HT-29 (cell line): ENCODE data around the gene PEPD. TPM values are rescaled to one million over a fixed set of nuclear protein-coding genes. Genes with fewer than 3 reads are reported as not detected.

ENCODE experiments used
- DNase-seq: peaks from one replicate; pipeline ENCODE4 v3.0.0-alpha.2; 2015; ENCODE audit warnings: low spot score
- total RNA-seq: library from RNA; depleted of rRNA; stranded (reverse); fragments of >200 nt; shearing (Covaris generic); gene quantifications from 2 replicates; pipeline ENCODE4 v1.2.3, GENCODE V29; 2014

PEPD gene
- total RNA-seq, 1 experiment from 2014 or later = 66.1 TPM

DNA sequence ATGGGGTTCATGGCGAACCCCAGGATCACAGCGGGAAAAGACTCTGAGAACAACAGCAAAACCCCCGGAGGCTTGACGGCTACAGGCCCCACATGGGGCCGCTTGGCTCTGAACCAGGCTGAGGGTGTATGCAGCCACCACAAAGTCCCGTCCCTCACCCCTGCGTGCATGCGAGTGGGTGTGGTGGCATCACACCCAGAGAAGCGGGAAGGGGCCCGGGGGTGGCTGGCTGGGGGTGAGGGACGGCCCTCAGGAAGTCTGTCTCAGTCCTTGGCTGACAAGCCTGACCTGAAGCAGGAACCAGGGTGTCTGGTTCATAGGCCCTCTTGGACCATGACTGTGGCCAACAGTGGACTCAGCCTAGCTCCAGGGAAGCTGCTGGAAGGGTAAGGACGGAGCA lies 113.9 kb downstream of the PEPD start:
- no peak for DNase-seq

DNA sequence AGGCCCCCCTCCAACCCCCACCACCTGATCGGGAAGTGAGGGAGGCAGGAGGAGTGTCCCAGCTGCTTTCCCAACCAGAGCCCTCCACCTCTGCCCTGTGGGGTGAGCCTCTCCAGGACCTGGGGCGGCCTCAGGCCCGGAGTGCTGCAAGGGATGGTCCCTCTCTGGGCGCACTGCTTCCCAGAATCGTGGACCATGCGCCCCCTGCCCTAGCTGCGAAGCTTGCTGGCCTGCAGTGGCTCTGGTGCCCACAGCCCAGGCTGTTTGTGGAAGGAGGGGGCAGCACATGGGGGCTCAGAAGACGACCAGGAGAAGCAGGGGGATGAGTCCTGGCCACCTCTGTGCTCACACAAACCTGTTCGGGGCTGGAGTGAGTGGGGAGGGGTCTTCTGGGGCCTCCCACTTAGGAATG lies 114.4 kb downstream of the PEPD start:
- DNase-seq = no peak

DNA sequence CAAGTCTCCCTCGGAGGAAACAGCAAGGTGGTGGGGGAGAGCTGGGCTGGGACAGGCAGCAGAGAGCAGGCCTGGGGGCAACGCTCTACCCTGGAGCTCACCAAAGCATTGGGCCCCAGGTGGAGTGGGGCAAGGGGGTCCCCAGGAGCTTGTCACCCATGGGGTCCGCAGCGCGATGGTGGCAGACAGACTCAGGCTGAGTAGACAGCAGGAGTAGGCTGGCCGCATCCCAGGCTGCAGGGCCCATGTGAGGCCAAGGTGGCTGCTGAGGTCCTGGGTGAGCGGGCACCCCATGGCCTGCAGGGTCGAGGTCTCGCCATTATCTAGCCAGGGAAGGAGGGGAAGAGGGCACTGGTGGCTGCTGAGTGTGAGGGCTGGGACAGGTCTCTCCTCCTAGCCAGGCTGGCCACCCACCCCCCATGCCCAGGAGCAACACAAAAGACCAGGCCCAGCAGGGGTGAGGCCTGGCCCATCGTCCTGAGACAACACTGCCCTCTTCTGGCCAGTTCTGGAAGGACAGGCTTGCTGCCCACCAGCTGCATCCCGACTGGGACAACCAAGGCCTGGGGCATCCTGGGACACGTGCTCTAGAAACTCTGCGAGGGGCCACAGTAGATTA lies 115.0 kb downstream of the PEPD start:
- DNase-seq = peak; percentile 90

DNA sequence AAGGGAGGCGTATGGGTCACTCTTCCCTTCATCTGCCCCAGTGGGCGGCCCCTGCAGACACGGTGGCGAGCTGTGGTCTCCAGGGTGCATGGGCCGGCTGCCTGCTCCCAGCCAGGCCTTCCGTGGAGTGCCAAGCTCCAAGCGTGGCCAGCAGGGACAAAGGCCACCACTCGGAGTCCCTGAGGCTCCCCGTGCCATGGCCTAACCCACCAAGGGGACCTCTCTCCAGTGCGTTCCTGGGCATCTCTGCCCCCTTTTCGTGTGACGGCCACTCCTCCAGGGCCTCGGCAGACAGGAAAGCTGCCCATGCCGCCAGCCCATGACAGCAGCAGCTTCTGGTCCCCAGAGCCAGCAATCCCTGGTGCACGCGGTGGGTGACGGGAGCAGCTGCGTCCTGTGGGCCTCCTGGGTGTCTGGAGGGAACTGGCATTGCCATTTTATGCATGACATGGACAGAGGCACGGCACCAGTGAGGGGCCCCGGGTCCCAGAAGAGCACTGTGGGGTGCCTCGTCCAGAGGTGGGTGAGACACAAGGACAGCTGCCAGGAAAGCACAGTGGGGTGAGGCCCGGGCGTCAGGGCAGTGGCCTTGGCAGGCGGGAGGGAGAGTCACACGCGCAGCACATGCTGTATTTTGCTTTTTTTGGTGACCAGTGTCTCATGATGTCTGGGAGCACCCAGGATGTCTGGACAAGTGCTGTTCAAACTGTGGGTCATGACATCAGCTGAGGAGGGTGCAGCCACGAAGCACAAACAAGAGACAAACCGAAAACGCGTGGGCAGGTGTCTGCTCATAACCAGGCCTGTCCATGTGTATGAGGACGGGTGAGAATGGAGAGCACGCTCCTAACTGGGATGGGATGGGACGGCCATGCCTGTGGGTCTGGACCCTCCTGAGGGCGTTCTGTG lies 115.8 kb downstream of the PEPD start:
- DNase-seq = no peak

DNA sequence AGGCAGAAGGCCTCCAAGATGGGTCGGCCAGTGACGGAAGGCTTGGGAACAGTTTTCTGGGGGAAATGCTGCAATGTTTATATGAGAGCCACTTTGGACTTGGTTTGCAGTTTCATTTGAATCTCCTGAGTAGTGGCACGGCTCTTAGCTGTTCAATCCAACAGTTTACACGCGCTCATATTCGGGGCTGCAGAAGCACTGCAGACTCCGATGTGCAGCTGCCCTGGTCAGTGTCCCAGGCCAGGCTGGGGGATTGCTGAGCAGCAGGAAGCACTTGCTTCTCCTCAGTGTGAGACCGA lies 116.4 kb downstream of the PEPD start:
- DNase-seq = no peak

DNA sequence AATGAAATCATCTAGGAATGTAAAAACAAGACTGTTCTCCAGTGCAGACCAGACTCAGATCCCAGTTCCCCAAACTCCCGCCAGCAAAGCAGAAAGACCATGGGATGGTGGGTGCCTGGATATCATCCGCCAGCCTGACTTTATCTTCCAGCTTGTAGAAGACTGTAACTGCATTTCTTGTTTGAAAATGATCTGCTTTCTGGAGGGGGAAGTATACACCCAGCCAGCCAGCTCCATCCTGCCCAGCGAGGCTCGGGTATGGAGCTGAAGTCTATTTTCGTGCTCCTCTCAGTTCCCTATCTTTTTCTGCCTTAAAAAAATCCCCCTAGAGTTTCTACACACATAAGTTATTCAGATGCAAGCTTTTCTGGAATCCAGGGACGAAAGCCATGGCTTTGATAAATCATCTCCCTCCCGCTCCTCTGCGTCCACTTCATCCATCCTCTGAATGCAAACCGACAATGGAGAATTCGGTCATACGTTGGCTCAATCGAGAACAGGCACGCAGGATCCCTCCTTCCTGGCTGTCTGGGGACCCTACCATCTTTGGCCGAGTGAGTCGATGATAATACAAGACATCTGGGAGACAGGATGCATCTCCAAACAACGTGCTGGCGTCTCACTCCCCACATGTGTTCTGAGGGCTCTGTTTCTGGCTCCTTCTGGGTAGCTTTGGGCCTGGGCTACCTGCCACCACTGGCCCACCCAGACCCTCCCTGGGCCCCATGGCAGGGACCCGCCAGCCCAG lies 116.9 kb downstream of the PEPD start:
- DNase-seq = no peak

DNA sequence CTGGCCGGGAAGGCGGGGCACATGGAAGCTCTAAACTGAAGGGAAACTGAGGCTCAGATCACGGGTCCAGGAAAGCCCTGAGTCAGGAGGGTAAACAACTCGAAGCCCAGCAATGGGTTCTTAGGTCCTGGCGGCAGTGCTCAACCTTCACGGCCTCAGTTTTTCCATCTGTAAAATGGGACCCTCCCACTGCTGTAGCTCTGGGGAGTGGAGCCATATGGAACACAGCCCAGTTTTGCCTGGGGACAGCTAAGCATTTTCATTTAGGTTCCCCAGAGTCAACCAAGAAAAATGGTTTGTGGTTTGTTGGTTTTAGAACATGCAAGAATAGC lies 117.7 kb downstream of the PEPD start:
- no peak for DNase-seq

DNA sequence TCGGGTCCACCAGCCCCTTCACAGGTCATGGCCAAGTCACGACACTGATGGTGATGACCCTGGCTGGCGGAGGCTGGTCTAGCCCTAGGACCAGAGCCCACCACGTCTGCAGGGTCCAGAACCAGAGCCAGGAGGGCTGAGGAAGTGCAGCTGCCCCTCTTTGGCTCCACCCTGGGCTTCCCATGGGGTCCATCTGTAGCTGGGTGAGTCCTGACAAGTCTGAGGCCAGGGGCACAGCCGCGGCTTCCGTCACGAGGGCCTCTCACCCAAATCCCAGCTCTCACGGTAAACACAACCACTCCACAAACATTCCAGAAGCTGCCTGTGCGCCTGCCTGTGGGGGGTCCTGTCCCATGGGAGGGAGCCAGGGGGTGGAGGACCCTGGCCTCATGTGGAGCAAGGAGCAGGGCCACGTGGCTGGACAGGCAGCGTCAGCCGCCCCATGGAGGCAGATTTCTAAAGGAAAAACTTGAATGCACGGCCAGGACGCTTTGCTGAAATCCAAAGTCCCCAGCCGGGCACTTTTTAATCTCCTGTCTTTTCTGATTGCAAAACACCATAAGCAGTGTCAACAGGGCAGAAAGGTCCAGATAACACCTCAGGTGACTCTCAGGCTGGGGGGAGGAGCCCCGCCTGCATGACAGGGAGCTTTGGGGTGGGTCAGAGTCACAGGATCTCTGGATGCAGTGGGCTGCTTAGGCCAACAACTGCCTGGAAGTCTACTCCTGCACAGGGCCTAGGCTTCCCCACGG lies 118.2 kb downstream of the PEPD start:
- DNase-seq = no peak

DNA sequence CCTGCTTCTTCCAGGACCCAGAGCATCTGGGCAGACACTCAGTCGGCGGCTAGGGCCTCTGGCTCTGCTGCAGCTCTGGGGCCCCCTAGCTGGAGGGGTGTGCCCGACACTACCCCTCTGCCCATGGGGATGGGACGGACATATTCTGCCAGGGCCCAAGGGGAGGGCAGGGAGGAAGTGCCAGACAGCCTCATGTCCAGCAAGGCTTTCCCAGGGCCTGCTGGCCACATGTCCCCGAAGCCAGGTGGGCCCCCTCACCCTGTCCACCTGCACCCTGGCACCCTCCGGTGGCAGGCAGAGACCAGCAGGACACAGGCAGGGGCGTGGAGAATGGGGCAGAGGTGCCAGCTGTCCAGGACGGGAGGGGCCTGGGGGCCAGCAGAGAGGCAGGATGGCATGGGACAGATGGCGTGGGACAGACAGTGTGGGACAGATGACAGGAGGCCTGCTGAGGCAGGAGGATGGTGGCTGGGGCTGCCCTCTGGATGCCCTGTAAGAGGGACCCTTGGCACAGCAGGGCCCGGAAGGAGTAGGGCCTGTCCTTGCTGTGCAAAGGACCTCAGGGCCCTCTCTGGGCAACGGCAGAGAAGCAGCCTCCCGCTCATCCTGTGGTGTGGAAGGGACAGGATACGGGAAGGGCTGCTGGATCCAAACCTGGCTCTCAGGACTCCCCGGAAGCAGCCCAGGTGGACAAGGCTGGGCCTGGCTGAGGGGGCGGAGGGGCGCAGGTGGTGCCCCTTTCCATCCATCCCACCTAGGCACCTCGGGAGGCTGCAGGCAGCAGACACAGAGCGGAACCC lies 119.0 kb downstream of the PEPD start:
- DNase-seq = peak; percentile 37

DNA sequence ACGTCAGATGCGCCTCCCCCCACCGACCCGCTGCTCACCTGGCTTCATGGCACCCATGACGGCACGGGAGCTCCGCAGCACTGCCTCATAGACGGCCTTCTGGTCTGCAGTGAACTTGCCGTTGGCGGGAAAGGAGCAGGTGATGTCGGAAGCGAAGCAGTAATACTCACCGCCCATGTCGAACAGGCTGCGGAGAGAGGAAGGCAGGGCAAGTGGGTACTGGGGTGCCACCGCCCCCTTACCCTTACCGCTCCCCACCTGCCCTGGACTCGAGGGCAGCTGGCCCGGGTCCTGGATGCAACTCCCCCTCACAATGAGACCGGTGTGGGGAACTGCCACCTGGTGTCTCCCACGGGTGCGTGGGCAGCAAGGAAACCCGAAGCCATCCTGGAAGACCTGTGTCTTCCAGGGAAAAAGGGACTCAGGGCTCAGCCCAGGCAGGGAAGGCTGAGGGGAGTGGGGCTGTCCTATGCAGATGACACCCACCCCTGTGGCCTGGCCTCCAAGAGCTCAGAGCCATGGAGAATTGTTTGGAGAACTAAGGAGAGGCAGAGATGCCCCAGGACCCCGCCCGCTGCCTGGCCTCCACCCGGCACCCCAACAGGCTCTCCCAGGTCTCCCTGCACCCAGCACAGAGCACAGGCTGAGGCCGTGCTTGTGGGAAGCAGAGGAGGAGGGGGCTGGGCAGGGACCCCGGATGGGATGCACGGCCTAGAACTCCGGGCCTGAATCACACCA lies 119.7 kb downstream of the PEPD start:
- DNase-seq = no peak

DNA sequence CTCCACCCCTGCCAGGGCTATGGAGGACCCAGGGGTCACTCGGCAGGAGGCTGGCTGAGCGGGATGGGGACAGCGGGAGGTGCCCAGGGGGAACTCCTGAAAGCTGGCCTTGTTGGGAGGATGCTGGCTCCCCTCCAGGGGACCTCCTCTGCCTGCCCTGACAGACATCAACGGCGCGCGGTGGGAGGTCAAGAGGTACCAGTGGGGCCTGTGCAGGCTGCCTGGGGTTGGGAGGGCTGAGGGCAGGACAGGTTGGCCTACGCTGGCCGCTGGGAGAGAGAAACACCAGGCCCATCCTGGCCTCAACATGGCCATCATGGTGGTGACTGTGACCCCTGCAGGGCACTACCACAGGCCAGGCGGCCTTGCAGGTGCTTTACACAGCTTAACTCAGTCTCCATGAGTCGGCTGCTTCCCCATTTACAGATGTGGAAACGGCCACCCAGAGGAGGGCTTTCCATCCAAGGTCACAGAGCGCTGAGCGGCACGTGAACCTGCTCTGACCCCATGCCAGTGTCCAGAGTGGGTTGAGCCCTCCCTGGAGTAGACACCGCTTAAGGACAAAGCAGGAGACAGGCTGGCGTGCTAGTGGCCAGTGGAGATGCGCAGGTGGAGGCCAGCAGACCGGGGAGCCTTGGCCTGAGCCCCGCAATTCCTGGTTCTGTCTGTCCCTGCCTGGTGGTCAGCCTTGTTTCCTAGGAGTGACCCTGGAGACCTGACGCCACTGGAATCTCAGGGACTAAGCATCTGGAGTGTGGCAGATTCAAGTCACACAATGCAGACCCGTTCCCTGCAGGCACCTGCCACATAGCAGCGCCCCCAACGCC lies 120.5 kb downstream of the PEPD start:
- DNase-seq = no peak

DNA sequence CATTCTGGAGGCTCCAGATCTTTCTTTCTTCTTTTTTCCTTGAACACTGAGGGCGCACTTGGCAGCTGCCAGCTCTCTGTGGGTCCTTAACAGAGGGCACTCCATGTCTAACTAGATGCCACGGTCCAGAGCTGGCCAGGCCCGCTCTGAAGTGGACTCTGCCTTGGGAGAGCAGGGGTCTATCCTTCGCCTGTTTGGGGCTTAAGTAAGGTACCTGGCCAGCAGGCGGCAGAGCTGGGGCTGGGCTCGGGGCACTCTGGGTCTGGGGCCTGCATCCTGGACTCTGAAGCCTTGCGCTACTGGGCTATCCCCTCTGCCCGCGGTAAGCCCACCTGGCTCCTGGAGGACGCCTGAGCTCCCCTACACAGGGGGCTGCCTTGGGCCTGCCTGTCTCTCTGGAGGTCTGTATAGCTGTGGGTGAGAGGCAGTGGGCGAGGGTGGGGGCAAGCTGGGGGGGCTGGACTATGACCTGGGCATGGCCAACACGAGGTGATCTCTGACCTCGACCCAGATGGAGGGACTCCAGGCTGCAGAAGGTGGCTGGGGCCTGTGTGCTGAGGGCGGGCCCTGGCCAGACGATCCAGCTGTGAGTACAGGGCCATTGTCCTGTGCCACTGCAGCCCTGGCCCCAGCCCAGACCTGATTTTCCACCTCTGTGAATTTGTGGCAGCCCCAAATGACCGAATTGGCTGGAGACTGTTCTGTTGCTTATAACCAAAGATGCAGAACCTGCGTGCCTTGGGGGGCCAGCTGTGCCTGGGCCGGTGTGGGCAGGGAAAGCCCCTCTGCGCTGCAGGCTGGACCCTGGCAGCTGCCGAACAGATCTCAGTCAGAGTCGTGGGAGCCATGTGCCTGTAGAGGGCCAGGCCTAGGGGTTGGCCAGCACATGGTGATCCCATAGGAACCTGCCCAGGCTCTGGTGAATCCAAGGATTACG lies 121.6 kb downstream of the PEPD start:
- DNase-seq = no peak

DNA sequence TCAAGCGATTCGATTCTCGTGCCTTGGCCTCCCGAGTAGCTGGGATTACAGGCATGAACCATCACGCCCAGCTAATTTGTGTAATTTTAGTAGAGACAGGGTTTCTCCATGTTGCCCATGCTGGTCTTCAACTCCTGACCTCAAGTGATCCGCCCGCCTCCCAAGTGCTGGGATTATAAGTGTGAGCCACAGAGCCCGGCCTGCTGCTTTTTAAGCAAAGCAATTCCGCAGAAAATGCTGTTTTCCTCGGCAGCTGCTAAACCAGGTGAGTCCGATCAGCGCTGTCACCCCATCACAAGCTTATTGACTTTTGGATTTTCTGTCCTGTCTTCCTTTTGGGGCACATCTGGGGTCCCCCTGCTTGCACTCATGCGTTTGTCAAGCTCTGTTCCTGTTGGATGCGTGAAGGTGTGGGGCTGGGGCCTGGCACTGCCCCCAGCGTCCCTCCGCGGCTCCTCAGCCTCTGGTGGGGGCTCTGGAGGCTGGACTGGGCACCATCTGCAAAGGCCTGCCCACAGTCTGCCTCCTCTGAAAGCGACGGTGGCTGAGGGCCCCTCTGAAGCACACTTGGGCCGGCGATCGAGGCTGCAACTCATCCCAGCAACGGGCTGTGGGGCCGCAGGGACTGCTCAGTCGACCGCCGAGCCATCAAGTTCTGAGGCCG lies 122.4 kb downstream of the PEPD start:
- no peak for DNase-seq

DNA sequence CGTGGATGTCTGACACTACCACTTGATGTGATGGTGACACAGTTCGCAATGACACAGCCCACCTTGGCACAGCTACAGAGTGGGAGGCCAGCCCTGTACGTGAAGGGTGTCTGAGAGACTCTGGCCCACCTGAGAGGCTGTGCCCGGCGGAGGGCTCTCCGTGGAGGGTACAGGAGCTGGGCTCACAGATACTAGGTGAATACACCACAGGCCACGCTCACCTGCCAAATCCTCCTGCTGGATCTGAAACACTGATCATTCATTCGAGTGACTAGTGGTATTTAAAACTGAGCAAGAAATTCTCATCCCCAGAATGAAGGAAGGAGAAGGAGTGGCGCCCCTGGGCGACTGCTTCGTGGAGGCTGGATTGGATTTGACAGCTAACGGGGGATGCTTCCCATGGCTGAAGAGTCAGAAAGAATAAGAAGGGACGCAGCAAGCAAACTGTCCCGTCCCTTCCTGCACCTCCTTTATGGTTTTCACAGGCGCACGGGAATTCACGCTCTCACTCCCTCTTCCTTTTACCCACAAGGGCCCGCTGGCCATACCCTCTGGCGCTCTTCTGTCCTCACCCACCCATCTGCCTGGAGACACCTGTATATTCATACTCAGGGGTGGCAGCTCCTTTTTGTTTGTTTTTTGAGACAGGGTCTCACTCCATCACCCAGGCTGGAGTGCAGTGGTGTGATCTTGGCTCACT lies 123.1 kb downstream of the PEPD start:
- DNase-seq = no peak

DNA sequence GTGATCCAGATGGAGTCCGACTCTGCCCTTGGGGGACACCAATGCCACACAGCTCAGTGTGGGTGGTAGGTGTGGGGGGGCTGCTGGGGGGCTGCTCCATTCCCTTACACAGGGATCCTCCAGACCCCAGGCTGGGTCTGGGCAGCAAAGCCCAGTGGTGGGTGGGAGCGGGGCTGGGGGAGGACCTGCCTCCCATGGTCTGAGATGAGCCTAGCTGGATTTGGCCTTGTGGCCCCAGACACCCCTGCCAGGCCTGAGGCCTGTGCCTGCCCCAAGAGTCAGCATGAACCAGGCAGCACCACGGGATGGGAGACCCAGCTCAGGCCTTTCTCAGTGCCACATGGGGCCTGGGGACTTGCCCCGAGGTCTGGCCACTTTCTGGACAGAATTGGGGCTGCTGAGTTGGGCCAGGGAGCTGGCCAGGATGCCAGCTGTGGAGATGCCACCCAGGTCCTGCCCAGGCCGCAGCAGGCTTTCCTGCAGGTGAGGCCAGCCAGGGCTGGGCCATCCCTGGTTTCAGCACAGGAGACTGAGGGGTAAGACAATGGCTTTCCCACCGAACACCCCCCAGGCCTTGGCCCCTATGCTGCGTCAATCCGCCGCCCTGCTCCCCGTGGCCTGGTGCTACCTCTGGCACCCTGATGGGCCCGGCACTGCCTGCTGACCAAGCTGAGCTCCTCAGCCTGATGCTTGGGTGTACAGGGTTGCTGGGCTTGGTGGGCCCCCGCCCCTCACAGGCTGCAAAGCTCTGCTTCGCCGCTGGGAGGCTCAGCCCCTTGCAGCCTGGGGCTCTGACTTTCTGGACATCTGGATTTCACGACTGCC lies 123.8 kb downstream of the PEPD start:
- peak; percentile 37 for DNase-seq
